HG02885 (cell line): Measurements from ENCODE around the gene TNFAIP3.
"Not testable (repeated sequence)": the region's sequence is repeated elsewhere in the genome, so short reads cannot be mapped to it uniquely, and the experiment has no call there.

Source experiments
- ATAC-seq: cut with Tn5 transposase; IDR thresholded peaks from one replicate; pipeline ENCODE4 v1.9.1; 2021; ENCODE audit warnings: mild to moderate bottlenecking; ENCODE audit not compliant: unreplicated experiment, poor library complexity

TNFAIP3 gene

GRCh38 chr6:137866914-137867684 lies at the start of gene TNFAIP3:
Gene TNFAIP3, plus strand, starts transcription at chr6:137867259. Its CDS starts 3,969 bp downstream, at chr6:137871228.
- ATAC-seq: peak; percentile 78

GRCh38 chr6:137818440-137818839 lies 48.6 kb upstream of the TNFAIP3 start:
- ATAC-seq: no peak

- ATAC-seq: no peak
Observed at GRCh38 chr6:137819740-137820139, 47.3 kb upstream of the TNFAIP3 start.

GRCh38 chr6:137820425-137820824 lies 46.6 kb upstream of the TNFAIP3 start:
- no peak for ATAC-seq

GRCh38 chr6:137820952-137821351 lies 46.1 kb upstream of the TNFAIP3 start:
- ATAC-seq: no peak

GRCh38 chr6:137821491-137821890 lies 45.6 kb upstream of the TNFAIP3 start:
- ATAC-seq: no peak

- no peak for ATAC-seq
Observed at GRCh38 chr6:137823826-137824555, 43.1 kb upstream of the TNFAIP3 start.

GRCh38 chr6:137824556-137824879 lies 42.5 kb upstream of the TNFAIP3 start:
- ATAC-seq: no peak

- no peak for ATAC-seq
Observed at GRCh38 chr6:137824896-137825295, 42.2 kb upstream of the TNFAIP3 start.

- ATAC-seq: no peak
Observed at GRCh38 chr6:137827411-137827940, 39.6 kb upstream of the TNFAIP3 start.

- peak; percentile 76 for ATAC-seq
Observed at GRCh38 chr6:137827977-137828810, 38.9 kb upstream of the TNFAIP3 start.

GRCh38 chr6:137829641-137830083 lies 37.4 kb upstream of the TNFAIP3 start:
- ATAC-seq: no peak

GRCh38 chr6:137830511-137830911 lies 36.5 kb upstream of the TNFAIP3 start:
- ATAC-seq: no peak

- no peak for ATAC-seq
Observed at GRCh38 chr6:137832110-137832509, 34.9 kb upstream of the TNFAIP3 start.

GRCh38 chr6:137834508-137834907 lies 32.6 kb upstream of the TNFAIP3 start:
- ATAC-seq: no peak

- no peak for ATAC-seq
Observed at GRCh38 chr6:137836788-137837187, 30.3 kb upstream of the TNFAIP3 start.

- ATAC-seq: not testable (repeated sequence)
Observed at GRCh38 chr6:137838090-137838489, 29.0 kb upstream of the TNFAIP3 start.

GRCh38 chr6:137838597-137838996 lies 28.5 kb upstream of the TNFAIP3 start:
- not testable (repeated sequence) for ATAC-seq

- no peak for ATAC-seq
Observed at GRCh38 chr6:137839076-137839475, 28.0 kb upstream of the TNFAIP3 start.

- ATAC-seq: no peak
Observed at GRCh38 chr6:137840252-137840651, 26.8 kb upstream of the TNFAIP3 start.

- ATAC-seq: no peak
Observed at GRCh38 chr6:137843211-137843610, 23.8 kb upstream of the TNFAIP3 start.
